K562 (cell line): ENCODE data around the gene RTBDN. TPM values are rescaled to one million over a fixed set of nuclear protein-coding genes. Genes with fewer than 3 reads are reported as not detected.

Experiments used
- ATAC-seq: fragments of 200-7000 bp; cut with Tn5 transposase; 3 replicates; pipeline ENCODE4 v1.9.1; 2020; ENCODE audit warnings: moderate library complexity
- BruUV-seq: library from RNA; stranded (reverse); fragments of 400-500 nt; replicated peaks from 2 replicates; lab custom pipeline; 2021; lab: Mats Ljungman, UMichigan
- CTCF ChIA-PET: fragments of 300-600 bp; formaldehyde crosslinking; extraction: SDS; loops from one replicate; lab custom pipeline; 2021; ENCODE audit warnings: low intra/inter-chr PET ratio; lab: Yijun Ruan, JAX
- POLR2A ChIA-PET: fragments of 300-600, 350-650 bp; sonication (Branson Sonifier 250); formaldehyde crosslinking; extraction: SDS; loops from one replicate; lab custom pipeline; 2021; ENCODE audit warnings: antibody characterized with exemption, inconsistent platforms; lab: Yijun Ruan, JAX
- DNase-seq, 4 experiments: peaks; one replicate each; pipeline versions ENCODE4 v3.0.0 to v3.0.0-alpha.2; 2011 to 2018; ENCODE audit warnings: low spot score in 3 of 4, mixed read lengths in 3 of 4; ENCODE audit errors: extremely low read depth in 1 of 4
- FAIRE-seq: peaks from 2 replicates; lab custom pipeline; 2011; peaks lifted over from hg19 to GRCh38; lab: Jason Lieb, UNC
- H2AFZ ChIP-seq: 2 replicates; pipeline ENCODE4 v1.6.0; 2011; ENCODE audit warnings: low read depth, low read length, control low read depth, inconsistent platforms
- H3K27ac ChIP-seq: fragments of 200-600 bp; 3 replicates; pipeline ENCODE4 v1.8.0; 2011; ENCODE audit warnings: low read depth, mild to moderate bottlenecking, control low read depth, inconsistent platforms, low read length, moderate library complexity, mixed read lengths; ENCODE audit errors: extremely low read depth
- H3K27me3 ChIP-seq, 2 experiments: fragments of 300-600 bp in 1 of 2; 2 replicates in 1 of 2; 3 replicates in 1 of 2; pipeline versions ENCODE4 v1.6.0 to v1.8.0; 2011; ENCODE audit warnings: inconsistent platforms in 2 of 2, low read length in 2 of 2, mild to moderate bottlenecking in 1 of 2, mixed read lengths in 1 of 2, moderate library complexity in 1 of 2; ENCODE audit not compliant: control insufficient read depth in 2 of 2, insufficient read depth in 2 of 2
- H3K36me3 ChIP-seq: fragments of 300-600 bp; 3 replicates; pipeline ENCODE4 v1.8.0; 2011; ENCODE audit warnings: mild to moderate bottlenecking, low read length, inconsistent platforms; ENCODE audit not compliant: control insufficient read depth, insufficient read depth
- H3K4me1 ChIP-seq, 2 experiments: fragments of 200-600 bp in 1 of 2; replicated peaks in 1 of 2; 2 replicates in 1 of 2; 3 replicates in 1 of 2; pipeline versions ENCODE4 v1.5.1 to v1.8.0; 2011; ENCODE audit warnings: inconsistent platforms in 2 of 2, low read length in 2 of 2, mild to moderate bottlenecking in 1 of 2, mixed read lengths in 1 of 2, moderate library complexity in 1 of 2; ENCODE audit not compliant: control insufficient read depth in 2 of 2, insufficient read depth in 2 of 2
- H3K4me2 ChIP-seq: 2 replicates; pipeline ENCODE4 v1.6.1; 2011; ENCODE audit warnings: low read length, control low read depth, inconsistent platforms, mixed read lengths; ENCODE audit not compliant: insufficient read depth
- H3K4me3 ChIP-seq: fragments of 200-600 bp; sonication (generic), shearing (Covaris generic); 2 replicates; pipeline ENCODE4 v1.5.1; 2016; ENCODE audit warnings: control low read depth, inconsistent platforms
- H3K79me2 ChIP-seq: fragments of 200-600 bp; 3 replicates; pipeline ENCODE4 v1.8.0; 2011; ENCODE audit warnings: low read length, inconsistent platforms; ENCODE audit not compliant: control insufficient read depth, insufficient read depth
- H3K9ac ChIP-seq, 2 experiments: 2 replicates each; pipeline versions ENCODE4 v1.6.0 to v1.6.1; 2011; ENCODE audit warnings: low read depth in 2 of 2, low read length in 2 of 2, control low read depth in 1 of 2, inconsistent platforms in 1 of 2, mild to moderate bottlenecking in 1 of 2, mixed read lengths in 1 of 2; ENCODE audit not compliant: insufficient read depth in 1 of 2
- H3K9me1 ChIP-seq: one replicate; pipeline ENCODE4 v1.6.0; 2011; ENCODE audit warnings: inconsistent platforms, mild to moderate bottlenecking, low read length, moderate library complexity; ENCODE audit not compliant: control insufficient read depth, insufficient read depth
- H3K9me3 ChIP-seq: replicated peaks from 2 replicates; pipeline ENCODE4 v1.5.1; 2011; ENCODE audit warnings: low read depth, low read length, inconsistent platforms; ENCODE audit not compliant: control insufficient read depth, insufficient read depth
- H4K20me1 ChIP-seq: replicated peaks from 2 replicates; pipeline ENCODE4 v1.6.1; 2011; ENCODE audit warnings: low read length, inconsistent platforms, mixed read lengths; ENCODE audit not compliant: control insufficient read depth, insufficient read depth
- ERF ChIP-seq: fragments of 450-650 bp; formaldehyde crosslinking; IDR thresholded peaks from 2 replicates; pipeline ENCODE4 v1.4.0; 2020; ENCODE audit warnings: mild to moderate bottlenecking, mixed read lengths
- ETV1 ChIP-seq: fragments of 450-650 bp; conservative IDR thresholded peaks from 2 replicates; pipeline ENCODE4 v1.6.1; 2016; ENCODE audit warnings: missing genetic modification characterization, control low read depth, low read depth, missing compliant biosample characterization
- FUS ChIP-seq: fragments of 200-400 bp; formaldehyde crosslinking; optimal IDR thresholded peaks from 2 replicates; pipeline ENCODE3; 2017; ENCODE audit warnings: low read depth, low read length
- HDGF ChIP-seq: fragments of 450-650 bp; IDR thresholded peaks from 2 replicates; pipeline ENCODE4 v1.6.1; 2016
- HNRNPH1 ChIP-seq: fragments of 200-400 bp; formaldehyde crosslinking; optimal IDR thresholded peaks from 2 replicates; pipeline ENCODE3; 2017; ENCODE audit warnings: low read depth, mild to moderate bottlenecking, low read length, moderate library complexity
- HOXB6 ChIP-seq: fragments of 250-450 bp; sonication (Bioruptor Pico); IDR thresholded peaks from 2 replicates; pipeline ENCODE4 v1.5.1; 2022; ENCODE audit warnings: mild to moderate bottlenecking, borderline replicate concordance
- KLF10 ChIP-seq: fragments of 250-450 bp; sonication (Bioruptor Pico); IDR thresholded peaks from 2 replicates; pipeline ENCODE4 v1.6.1; 2021; ENCODE audit warnings: matching md5 sums
- KLF13 ChIP-seq: fragments of 450-650 bp; IDR thresholded peaks from 2 replicates; pipeline ENCODE4 v1.6.1; 2016; ENCODE audit warnings: missing genetic modification characterization, low read depth, mild to moderate bottlenecking, missing compliant biosample characterization, moderate library complexity, borderline replicate concordance
- MEF2A ChIP-seq: IDR thresholded peaks from 2 replicates; pipeline ENCODE4 v1.6.1; 2011; ENCODE audit warnings: low read depth, mild to moderate bottlenecking, low read length, moderate library complexity; ENCODE audit not compliant: control insufficient read depth
- PTRF ChIP-seq: fragments of 450-650 bp; IDR thresholded peaks from 2 replicates; pipeline ENCODE4 v1.6.1; 2016; ENCODE audit warnings: mild to moderate bottlenecking, missing genetic modification characterization, missing compliant biosample characterization
- RBM34 ChIP-seq: fragments of 200-400 bp; formaldehyde crosslinking; IDR thresholded peaks from 2 replicates; pipeline ENCODE4 v1.6.1; 2018; ENCODE audit warnings: low read length, borderline replicate concordance; ENCODE audit not compliant: insufficient read depth
- SREBF1 ChIP-seq: fragments of 150-350 bp; IDR thresholded peaks from 2 replicates; pipeline ENCODE4 v1.6.1; 2014; ENCODE audit warnings: antibody characterized with exemption, low read depth, low read length, borderline replicate concordance
- TCF15 ChIP-seq: fragments of 250-450 bp; sonication (Bioruptor Pico); IDR thresholded peaks from 2 replicates; pipeline ENCODE4 v1.8.0; 2022; ENCODE audit warnings: moderate library complexity, mild to moderate bottlenecking, inconsistent platforms
- ZBTB8A ChIP-seq: fragments of 450-650 bp; IDR thresholded peaks from 2 replicates; pipeline ENCODE4 v1.6.1; 2018; ENCODE audit warnings: mild to moderate bottlenecking, moderate library complexity; ENCODE audit not compliant: partially characterized antibody
- ZC3H8 ChIP-seq: fragments of 450-650 bp; IDR thresholded peaks from 2 replicates; pipeline ENCODE4 v1.6.1; 2017
- ZNF217 ChIP-seq: sonication (generic); formaldehyde crosslinking; IDR thresholded peaks from 2 replicates; pipeline ENCODE4 v1.8.0; 2022; ENCODE audit warnings: mild to moderate bottlenecking, missing genetic modification reagents
- ZNF224 ChIP-seq: sonication (generic); formaldehyde crosslinking; IDR thresholded peaks from 2 replicates; pipeline ENCODE4 v1.8.0; 2022; ENCODE audit warnings: mild to moderate bottlenecking, missing genetic modification reagents
- ZNF57 ChIP-seq: fragments of 450-650 bp; formaldehyde crosslinking; IDR thresholded peaks from 2 replicates; pipeline ENCODE4 v1.4.0; 2020; ENCODE audit warnings: mild to moderate bottlenecking, moderate library complexity
- WGBS: fragments of 100-300 bp; shearing (Covaris generic); methylation state at CpG from one replicate; pipeline ENCODE4 v1.1.6; 2016; ENCODE audit warnings: low coverage, mixed read lengths; ENCODE audit not compliant: insufficient coverage; ENCODE audit errors: missing lambda C conversion rate; 5-methylcytosine and 5-hydroxymethylcytosine counted together
- in situ Hi-C: fragments of 300-500 bp; cut with MboI; formaldehyde crosslinking; loops from 4 replicates; pipeline ENCODE4 v1.15.0; 2018; ENCODE audit warnings: inconsistent platforms, mixed read lengths
- intact Hi-C: fragments of 100-400 bp; cut with micrococcal nuclease; formaldehyde crosslinking; loops from 2 replicates; pipeline ENCODE4 v1.14.2; 2022
- polyA plus RNA-seq, 8 experiments: library from polyadenylated mRNA; depleted of rRNA in 4 of 8; stranded (reverse) in 5 of 8; unstranded in 3 of 8; fragments of >200 nt; fragmentation: Nextera tagmentation in 2 of 8; fragmentation: Illumina TruSeq in 1 of 8; extraction: Ambion mirVana in 2 of 8; extraction: Trizol in 1 of 8; gene quantifications; 2 replicates each; pipeline versions ENCODE4 v1.2.1 to v1.2.3, GENCODE V29; 2011 to 2014; ENCODE audit warnings: inconsistent platforms in 1 of 8, missing spikeins in 1 of 8
- total RNA-seq, 7 experiments: library from RNA; depleted of rRNA in 6 of 7; stranded (reverse); fragments of >200 nt in 6 of 7; fragmentation: Illumina TruSeq in 2 of 7; extraction: Trizol in 2 of 7; gene quantifications; 2 replicates each; pipeline versions ENCODE4 v1.2.1 to v1.2.3, GENCODE V29; 2011 to 2021; ENCODE audit warnings: low replicate concordance in 1 of 7
- TF ChIP-seq, protein P1 (sequence below), 2 experiments: fragments of 450-650 bp in 1 of 2; IDR thresholded peaks; 2 replicates each; pipeline ENCODE4 v1.6.1; 2011 to 2017; ENCODE audit warnings: low read depth in 2 of 2, antibody characterized with exemption in 1 of 2, borderline replicate concordance in 1 of 2, low read length in 1 of 2, mild to moderate bottlenecking in 1 of 2, mixed read lengths in 1 of 2; ENCODE audit not compliant: control insufficient read depth in 1 of 2
- TF ChIP-seq, protein P2 (sequence below): IDR thresholded peaks from 2 replicates; pipeline ENCODE4 v1.6.1; 2011; ENCODE audit not compliant: insufficient read length; ENCODE audit errors: extremely low read depth

RTBDN gene
- total and polyA plus RNA-seq, 9 of the 15 experiments (the other 6 are each of a cell fraction or from before 2014, with no cell fraction given) = 0.20 to 2.3 (median 0.72) TPM; not detected in 1

DNA sequence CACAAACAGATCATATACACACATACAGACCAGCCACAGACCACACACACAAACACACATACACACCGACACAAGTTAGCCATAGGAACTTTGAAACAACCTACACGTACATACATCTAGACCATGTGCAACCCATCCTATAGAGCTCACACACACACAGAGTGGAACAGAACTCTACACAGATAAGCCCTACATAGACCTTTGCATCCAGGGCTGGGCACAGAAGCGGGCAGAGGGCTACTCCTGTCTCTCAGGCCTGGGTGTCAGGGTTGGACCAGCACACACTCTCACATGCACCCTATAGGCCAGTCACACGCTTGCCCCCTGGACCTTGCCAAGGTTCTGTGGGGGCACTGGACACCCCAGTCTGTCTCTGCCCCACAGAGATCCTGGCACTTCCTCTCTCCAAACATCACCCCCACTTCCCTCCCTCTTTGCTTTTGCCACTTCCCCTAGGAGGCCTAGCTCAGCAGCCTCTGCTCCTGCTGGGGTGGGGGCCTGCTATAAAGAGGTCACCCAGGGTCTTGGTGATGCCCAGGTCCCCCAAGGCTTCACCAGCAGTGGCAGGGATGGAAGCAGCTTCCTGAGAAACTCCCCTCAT lies 48.8 kb downstream of the RTBDN start:
- in situ Hi-C loops (no loop called here), intact Hi-C loops (no loop called here)
- BruUV-seq = no TSS peak
- ChIA-PET POLR2A (no interaction called here), CTCF (no interaction called here)
- H3K36me3 ChIP-seq = no peaks in the 10 kb centered on the region
- ATAC-seq (no peak), DNase-seq (no peak), FAIRE-seq (peak; percentile 49)
- 0 out of 2 replicates have a peak overlapping the region, but pooled peaks have one; percentile 10 for H2AFZ ChIP-seq
- H3K27ac ChIP-seq = peak overlapping the region; percentile 97
- no peak overlapping the region for H3K4me3 ChIP-seq
- H3K4me2 ChIP-seq = peak overlapping the region; percentile 95; the same call in 1 of the 2 replicates
- no peaks in the 10 kb centered on the region for H3K9me3 ChIP-seq
- H3K9me1 ChIP-seq = no peaks in the 10 kb centered on the region
- H3K79me2 ChIP-seq = peaks cover 5% of the 10 kb centered on the region; the same call in 2 of the 3 replicates
- H4K20me1 ChIP-seq = no peaks in the 10 kb centered on the region
- H3K9ac ChIP-seq = peak overlapping the region; percentile 73 to 79; a peak in 3 of 4 replicates
- peaks cover 70 to 78% of the 10 kb centered on the region in 2 experiments for H3K4me1 ChIP-seq
- H3K27me3 ChIP-seq = no peaks in the 10 kb centered on the region
- 82% methylated on average over 4 of the region's 4 CpGs for WGBS
- TF ChIP-seq PTRF (no peak), ZNF217 (no peak), FUS (no peak), RBM34 (no peak), ZNF57 (CRISPR knock-in tag) (no peak), SREBF1 (no peak), HOXB6 (CRISPR knock-in tag) (no peak), MEF2A (no peak), ZBTB8A (no peak), KLF13 (no peak), HDGF (peak; percentile 41; the same call in 1 of the 2 replicates), ERF (no peak), TCF15 (no peak), ZC3H8 (peak; percentile 6; the same call in 1 of the 2 replicates), ZNF224 (CRISPR knock-in tag) (no peak), KLF10 (CRISPR knock-in tag) (no peak), ETV1 (no peak), HNRNPH1 (no peak)
- TF ChIP-seq, protein P1, sequence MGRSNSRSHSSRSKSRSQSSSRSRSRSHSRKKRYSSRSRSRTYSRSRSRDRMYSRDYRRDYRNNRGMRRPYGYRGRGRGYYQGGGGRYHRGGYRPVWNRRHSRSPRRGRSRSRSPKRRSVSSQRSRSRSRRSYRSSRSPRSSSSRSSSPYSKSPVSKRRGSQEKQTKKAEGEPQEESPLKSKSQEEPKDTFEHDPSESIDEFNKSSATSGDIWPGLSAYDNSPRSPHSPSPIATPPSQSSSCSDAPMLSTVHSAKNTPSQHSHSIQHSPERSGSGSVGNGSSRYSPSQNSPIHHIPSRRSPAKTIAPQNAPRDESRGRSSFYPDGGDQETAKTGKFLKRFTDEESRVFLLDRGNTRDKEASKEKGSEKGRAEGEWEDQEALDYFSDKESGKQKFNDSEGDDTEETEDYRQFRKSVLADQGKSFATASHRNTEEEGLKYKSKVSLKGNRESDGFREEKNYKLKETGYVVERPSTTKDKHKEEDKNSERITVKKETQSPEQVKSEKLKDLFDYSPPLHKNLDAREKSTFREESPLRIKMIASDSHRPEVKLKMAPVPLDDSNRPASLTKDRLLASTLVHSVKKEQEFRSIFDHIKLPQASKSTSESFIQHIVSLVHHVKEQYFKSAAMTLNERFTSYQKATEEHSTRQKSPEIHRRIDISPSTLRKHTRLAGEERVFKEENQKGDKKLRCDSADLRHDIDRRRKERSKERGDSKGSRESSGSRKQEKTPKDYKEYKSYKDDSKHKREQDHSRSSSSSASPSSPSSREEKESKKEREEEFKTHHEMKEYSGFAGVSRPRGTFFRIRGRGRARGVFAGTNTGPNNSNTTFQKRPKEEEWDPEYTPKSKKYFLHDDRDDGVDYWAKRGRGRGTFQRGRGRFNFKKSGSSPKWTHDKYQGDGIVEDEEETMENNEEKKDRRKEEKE (IDR thresholded peaks at IDR 0.05; ENCODE audit: borderline replicate concordance in 1 of 2, control insufficient read depth in 1 of 2, low read depth in 2 of 2, low read length in 1 of 2) = no peak
- TF ChIP-seq, protein P2, sequence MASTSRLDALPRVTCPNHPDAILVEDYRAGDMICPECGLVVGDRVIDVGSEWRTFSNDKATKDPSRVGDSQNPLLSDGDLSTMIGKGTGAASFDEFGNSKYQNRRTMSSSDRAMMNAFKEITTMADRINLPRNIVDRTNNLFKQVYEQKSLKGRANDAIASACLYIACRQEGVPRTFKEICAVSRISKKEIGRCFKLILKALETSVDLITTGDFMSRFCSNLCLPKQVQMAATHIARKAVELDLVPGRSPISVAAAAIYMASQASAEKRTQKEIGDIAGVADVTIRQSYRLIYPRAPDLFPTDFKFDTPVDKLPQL = no peak
